ENCODE results near the gene KCTD13.

Gene KCTD13

DNA sequence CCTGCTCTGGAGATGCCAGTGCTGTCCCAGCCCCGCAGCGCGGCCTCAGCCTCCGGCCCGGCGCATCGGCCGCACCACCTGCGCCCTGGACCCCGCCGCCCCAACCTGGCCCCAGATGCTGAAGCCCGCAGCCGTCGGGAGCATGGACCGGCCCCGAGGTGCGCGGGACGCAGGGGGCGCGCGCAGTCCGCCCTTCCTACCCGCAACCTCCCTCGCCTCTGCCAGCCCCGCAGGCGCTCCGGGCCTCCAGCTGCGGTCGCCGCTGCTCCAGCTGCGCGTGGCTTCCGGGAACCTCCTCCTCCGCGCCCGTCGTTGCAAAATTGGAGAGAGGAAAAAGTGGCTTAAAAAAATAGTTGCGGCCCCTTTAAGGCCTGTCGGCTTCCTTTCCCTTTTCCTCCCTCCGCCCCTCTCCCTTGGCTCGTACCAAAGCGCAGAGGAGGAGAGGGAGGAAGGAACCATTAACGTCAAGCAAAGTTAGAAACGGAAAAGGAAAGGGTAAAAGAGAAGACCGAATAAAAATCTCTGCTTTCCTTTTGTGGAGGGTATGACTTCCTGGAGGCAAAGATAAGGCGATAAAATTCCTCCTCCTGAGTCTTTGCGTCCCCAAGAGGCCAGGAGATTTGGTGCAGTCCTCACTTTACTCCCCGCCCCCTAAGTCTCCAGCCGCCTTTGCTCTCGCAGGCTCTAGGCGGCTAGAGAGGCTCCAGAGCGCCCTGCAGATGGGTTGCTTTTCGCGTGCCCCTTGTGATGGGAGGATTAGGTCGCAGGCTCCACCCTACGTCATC, 63.0 kb downstream of the KCTD13 start, which contains the start of gene CDIPT (continued):
- TF ChIP-seq, protein P1, sequence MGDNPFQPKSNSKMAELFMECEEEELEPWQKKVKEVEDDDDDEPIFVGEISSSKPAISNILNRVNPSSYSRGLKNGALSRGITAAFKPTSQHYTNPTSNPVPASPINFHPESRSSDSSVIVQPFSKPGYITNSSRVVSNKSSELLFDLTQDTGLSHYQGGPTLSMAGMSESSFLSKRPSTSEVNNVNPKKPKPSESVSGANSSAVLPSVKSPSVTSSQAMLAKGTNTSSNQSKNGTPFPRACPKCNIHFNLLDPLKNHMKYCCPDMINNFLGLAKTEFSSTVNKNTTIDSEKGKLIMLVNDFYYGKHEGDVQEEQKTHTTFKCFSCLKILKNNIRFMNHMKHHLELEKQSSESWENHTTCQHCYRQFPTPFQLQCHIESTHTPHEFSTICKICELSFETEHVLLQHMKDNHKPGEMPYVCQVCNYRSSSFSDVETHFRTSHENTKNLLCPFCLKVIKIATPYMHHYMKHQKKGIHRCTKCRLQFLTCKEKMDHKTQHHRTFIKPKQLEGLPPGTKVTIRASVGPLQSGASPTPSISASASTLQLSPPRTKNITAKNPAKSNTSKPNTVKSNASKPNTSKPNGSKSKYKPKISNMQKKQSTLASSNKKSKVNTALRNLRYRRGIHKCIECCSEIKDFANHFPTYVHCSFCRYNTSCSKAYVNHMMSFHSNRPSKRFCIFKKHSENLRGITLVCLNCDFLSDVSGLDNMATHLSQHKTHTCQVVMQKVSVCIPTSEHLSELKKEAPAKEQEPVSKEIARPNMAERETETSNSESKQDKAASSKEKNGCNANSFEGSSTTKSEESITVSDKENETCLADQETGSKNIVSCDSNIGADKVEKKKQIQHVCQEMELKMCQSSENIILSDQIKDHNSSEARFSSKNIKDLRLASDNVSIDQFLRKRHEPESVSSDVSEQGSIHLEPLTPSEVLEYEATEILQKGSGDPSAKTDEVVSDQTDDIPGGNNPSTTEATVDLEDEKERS (tag by site-specific recombination; IDR thresholded peaks at IDR 0.05) = no peak
- no peak for TF ChIP-seq ZNF114 (tag by site-specific recombination; IDR thresholded peaks at IDR 0.05)
- peak; percentile 67; the same call in 1 of the 2 replicates for TF ChIP-seq YY1 (tag by site-specific recombination; IDR thresholded peaks at IDR 0.05)
- TF ChIP-seq ZNF23 (tag by site-specific recombination; IDR thresholded peaks at IDR 0.05; ENCODE audit: borderline replicate concordance) = no peak
- no peak for TF ChIP-seq ZNF433 (tag by site-specific recombination; IDR thresholded peaks at IDR 0.05; ENCODE audit: low read depth)
- TF ChIP-seq ZNF600 (tag by site-specific recombination; IDR thresholded peaks at IDR 0.05) = no peak
- peak; percentile 57 for TF ChIP-seq KLF9 (tag by site-specific recombination; IDR thresholded peaks at IDR 0.05; ENCODE audit: low read depth)
- peak; percentile 83 for TF ChIP-seq ZSCAN23 (tag by site-specific recombination; IDR thresholded peaks at IDR 0.05)
- TF ChIP-seq KLF10 (tag by site-specific recombination; IDR thresholded peaks at IDR 0.05) = peak; percentile 81
- peak; percentile 81 for TF ChIP-seq ZNF558 (tag by site-specific recombination; IDR thresholded peaks at IDR 0.05)
- peak; percentile 91; the same call in 1 of the 2 replicates for TF ChIP-seq KLF8 (tag by site-specific recombination; IDR thresholded peaks at IDR 0.05)
- TF ChIP-seq, protein P2, sequence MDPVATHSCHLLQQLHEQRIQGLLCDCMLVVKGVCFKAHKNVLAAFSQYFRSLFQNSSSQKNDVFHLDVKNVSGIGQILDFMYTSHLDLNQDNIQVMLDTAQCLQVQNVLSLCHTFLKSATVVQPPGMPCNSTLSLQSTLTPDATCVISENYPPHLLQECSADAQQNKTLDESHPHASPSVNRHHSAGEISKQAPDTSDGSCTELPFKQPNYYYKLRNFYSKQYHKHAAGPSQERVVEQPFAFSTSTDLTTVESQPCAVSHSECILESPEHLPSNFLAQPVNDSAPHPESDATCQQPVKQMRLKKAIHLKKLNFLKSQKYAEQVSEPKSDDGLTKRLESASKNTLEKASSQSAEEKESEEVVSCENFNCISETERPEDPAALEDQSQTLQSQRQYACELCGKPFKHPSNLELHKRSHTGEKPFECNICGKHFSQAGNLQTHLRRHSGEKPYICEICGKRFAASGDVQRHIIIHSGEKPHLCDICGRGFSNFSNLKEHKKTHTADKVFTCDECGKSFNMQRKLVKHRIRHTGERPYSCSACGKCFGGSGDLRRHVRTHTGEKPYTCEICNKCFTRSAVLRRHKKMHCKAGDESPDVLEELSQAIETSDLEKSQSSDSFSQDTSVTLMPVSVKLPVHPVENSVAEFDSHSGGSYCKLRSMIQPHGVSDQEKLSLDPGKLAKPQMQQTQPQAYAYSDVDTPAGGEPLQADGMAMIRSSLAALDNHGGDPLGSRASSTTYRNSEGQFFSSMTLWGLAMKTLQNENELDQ (tag by site-specific recombination; IDR thresholded peaks at IDR 0.05; ENCODE audit: low read depth) = no peak
- peak; percentile 98 for TF ChIP-seq SP3 (tag by site-specific recombination; IDR thresholded peaks at IDR 0.05)
- TF ChIP-seq, protein P3, sequence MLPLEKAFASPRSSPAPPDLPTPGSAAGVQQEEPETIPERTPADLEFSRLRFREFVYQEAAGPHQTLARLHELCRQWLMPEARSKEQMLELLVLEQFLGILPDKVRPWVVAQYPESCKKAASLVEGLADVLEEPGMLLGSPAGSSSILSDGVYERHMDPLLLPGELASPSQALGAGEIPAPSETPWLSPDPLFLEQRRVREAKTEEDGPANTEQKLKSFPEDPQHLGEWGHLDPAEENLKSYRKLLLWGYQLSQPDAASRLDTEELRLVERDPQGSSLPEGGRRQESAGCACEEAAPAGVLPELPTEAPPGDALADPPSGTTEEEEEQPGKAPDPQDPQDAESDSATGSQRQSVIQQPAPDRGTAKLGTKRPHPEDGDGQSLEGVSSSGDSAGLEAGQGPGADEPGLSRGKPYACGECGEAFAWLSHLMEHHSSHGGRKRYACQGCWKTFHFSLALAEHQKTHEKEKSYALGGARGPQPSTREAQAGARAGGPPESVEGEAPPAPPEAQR (tag by site-specific recombination; IDR thresholded peaks at IDR 0.05) = peak; percentile 81; the same call in 1 of the 2 replicates
- TF ChIP-seq, protein P4, sequence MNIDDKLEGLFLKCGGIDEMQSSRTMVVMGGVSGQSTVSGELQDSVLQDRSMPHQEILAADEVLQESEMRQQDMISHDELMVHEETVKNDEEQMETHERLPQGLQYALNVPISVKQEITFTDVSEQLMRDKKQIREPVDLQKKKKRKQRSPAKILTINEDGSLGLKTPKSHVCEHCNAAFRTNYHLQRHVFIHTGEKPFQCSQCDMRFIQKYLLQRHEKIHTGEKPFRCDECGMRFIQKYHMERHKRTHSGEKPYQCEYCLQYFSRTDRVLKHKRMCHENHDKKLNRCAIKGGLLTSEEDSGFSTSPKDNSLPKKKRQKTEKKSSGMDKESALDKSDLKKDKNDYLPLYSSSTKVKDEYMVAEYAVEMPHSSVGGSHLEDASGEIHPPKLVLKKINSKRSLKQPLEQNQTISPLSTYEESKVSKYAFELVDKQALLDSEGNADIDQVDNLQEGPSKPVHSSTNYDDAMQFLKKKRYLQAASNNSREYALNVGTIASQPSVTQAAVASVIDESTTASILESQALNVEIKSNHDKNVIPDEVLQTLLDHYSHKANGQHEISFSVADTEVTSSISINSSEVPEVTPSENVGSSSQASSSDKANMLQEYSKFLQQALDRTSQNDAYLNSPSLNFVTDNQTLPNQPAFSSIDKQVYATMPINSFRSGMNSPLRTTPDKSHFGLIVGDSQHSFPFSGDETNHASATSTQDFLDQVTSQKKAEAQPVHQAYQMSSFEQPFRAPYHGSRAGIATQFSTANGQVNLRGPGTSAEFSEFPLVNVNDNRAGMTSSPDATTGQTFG (tag by site-specific recombination; IDR thresholded peaks at IDR 0.05; ENCODE audit: borderline replicate concordance) = peak; percentile 45; the same call in 1 of the 2 replicates
- TF ChIP-seq ZNF596 (tag by site-specific recombination; IDR thresholded peaks at IDR 0.05) = peak; percentile 81
- peak; percentile 49 for TF ChIP-seq ZNF335 (tag by site-specific recombination; conservative IDR thresholded peaks at IDR 0.05)
- TF ChIP-seq GLIS2 (tag by site-specific recombination; IDR thresholded peaks at IDR 0.05) = no peak
- no peak for TF ChIP-seq OVOL3 (tag by site-specific recombination; IDR thresholded peaks at IDR 0.05)
- TF ChIP-seq TRIM28 (IDR thresholded peaks at IDR 0.05; ENCODE audit: borderline replicate concordance, low read length) = peak; percentile 48; the same call in 1 of the 2 replicates
- no peak for TF ChIP-seq ZNF510 (tag by site-specific recombination; IDR thresholded peaks at IDR 0.05; ENCODE audit: insufficient replicate concordance)
- TF ChIP-seq, protein P5, sequence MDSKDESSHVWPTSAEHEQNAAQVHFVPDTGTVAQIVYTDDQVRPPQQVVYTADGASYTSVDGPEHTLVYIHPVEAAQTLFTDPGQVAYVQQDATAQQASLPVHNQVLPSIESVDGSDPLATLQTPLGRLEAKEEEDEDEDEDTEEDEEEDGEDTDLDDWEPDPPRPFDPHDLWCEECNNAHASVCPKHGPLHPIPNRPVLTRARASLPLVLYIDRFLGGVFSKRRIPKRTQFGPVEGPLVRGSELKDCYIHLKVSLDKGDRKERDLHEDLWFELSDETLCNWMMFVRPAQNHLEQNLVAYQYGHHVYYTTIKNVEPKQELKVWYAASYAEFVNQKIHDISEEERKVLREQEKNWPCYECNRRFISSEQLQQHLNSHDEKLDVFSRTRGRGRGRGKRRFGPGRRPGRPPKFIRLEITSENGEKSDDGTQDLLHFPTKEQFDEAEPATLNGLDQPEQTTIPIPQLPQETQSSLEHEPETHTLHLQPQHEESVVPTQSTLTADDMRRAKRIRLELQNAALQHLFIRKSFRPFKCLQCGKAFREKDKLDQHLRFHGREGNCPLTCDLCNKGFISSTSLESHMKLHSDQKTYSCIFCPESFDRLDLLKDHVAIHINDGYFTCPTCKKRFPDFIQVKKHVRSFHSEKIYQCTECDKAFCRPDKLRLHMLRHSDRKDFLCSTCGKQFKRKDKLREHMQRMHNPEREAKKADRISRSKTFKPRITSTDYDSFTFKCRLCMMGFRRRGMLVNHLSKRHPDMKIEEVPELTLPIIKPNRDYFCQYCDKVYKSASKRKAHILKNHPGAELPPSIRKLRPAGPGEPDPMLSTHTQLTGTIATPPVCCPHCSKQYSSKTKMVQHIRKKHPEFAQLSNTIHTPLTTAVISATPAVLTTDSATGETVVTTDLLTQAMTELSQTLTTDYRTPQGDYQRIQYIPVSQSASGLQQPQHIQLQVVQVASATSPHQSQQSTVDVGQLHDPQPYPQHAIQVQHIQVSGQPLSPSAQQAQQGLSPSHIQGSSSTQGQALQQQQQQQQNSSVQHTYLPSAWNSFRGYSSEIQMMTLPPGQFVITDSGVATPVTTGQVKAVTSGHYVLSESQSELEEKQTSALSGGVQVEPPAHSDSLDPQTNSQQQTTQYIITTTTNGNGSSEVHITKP (tag by site-specific recombination; IDR thresholded peaks at IDR 0.05) = peak; percentile 100
- TF ChIP-seq, protein P6, sequence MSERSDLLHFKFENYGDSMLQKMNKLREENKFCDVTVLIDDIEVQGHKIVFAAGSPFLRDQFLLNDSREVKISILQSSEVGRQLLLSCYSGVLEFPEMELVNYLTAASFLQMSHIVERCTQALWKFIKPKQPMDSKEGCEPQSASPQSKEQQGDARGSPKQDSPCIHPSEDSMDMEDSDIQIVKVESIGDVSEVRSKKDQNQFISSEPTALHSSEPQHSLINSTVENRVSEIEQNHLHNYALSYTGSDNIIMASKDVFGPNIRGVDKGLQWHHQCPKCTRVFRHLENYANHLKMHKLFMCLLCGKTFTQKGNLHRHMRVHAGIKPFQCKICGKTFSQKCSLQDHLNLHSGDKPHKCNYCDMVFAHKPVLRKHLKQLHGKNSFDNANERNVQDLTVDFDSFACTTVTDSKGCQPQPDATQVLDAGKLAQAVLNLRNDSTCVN (tag by site-specific recombination; optimal IDR thresholded peaks at IDR 0.05) = peak; percentile 93
- peak; percentile 64 for TF ChIP-seq SETDB1 (IDR thresholded peaks at IDR 0.05; ENCODE audit: insufficient read length, low read length)
